HG02981 (cell line): ENCODE results near the gene GDF9.
"Not testable (repeated sequence)": the region's sequence is repeated elsewhere in the genome, so short reads cannot be mapped to it uniquely, and the experiment has no call there.

ENCODE experiments used
- ATAC-seq: cut with Tn5 transposase; IDR thresholded peaks from one replicate; pipeline ENCODE4 v1.9.1; 2021; ENCODE audit warnings: mild to moderate bottlenecking, moderate library complexity; ENCODE audit not compliant: unreplicated experiment

The GDF9 gene

DNA sequence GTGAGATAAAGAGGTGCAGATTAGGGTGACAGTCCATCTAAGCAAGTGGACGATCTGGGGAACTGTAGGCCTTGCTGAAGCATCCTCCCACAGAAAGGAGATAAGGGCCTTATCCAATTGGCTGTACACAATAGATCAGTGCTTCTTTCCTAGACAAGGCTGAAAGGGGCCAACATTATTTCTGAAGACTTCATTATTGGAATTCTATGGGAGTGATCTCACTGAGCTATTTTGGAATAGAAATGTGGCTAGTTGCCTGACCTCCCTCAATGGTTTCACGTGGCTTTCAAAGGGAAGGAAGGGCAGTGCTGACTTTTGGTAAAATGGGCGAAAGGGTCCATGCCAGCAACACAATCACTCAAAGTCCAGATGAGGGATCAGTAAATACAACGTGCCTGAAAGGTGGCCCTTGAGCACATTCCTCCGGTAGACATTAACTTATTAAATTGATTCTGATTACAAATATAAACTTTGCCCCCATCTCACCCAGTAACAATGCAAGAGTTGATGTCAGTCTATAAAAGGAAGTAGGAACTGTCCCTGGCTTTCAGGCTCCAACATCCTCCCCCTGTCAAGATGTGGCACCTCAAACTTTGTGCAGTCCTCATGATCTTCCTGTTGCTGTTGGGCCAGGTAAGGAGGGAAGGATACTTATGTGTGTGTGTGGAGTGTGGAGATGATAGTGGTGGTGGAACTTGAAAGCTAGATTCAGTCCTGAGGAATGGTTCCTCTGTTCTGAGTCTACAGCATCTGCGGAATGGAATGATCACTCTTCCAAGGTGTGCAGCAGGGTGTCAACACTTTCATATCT, 7.1 kb upstream of the GDF9 start, which contains the start of gene LEAP2:
Gene LEAP2 (plus strand): TSS at position 550 of the 811 bp plus-strand sequence. CDS start 27 bp downstream, at position 577.
- ATAC-seq = no peak

DNA sequence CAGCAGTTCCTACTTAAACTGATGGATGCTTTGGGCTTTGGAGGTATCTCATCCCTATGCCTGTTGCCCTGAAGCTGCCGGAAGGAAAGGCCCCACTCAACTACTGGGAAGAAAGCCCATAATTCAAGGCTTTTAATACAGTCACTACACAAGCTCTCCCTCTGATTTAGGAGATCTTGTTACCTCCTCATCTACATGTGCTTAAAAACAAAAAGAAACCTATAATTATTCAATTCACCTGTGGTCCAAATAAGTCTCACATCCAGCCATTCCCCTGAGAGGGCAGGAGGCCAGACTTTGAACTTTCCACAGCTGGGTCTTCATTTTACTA, 6.5 kb upstream of the GDF9 start:
- no peak for ATAC-seq

DNA sequence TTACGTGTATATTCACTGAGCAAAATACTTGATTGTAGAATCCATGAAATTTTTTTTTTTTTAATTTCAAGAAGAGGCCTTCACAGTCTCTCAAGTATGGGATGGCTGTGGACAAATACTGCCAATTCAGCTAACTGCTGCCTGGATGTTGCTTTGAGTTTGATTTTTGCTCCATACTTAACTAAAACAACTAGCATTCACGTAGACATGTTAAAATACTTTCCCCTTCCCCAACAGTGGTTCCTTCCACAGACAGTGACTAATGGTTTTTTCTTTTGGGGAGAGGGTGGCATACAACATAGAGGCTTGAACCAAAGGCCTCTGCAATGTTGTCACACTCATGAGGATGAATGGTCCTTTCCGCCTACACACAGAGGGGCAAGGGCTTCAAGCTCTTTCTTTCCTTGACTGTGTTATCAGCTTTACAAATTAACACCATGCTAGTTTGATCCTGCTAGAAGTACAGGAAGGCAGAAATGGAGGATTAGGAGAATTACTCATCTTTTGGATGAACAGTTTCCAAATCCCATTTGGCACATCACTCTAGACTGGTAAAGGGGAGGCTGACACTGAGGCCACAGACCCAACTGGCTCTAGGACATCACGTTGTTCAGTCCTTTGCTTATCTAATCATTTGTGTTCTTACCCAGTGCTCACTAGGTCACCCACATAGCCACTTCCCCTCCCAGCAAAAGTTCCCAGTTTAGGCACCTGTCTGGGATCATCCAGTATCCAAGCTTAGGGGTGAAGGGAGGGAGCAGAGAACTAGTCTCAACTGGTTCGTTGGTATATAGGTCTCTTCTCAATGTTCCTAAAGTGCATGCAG, 5.4 kb upstream of the GDF9 start:
- no peak for ATAC-seq

DNA sequence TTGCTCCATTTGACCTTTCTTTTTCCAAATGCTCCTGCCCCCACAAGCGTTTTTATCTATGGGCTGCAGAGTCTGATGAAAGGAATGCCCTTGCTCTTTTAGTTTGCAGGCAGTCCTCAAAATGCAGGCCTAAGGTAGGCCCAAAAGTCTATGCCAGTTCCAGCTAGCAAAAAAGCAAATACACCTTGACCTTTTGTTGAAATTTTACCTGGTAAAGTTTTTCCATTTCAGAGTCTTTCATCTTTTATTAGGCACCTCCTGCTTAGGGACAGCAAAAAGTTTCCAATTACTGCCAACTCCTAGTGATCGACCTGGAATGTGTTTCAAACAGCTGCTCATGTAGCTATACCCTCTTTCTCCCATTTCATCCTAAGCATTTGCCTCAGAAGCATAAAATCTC, 4.5 kb upstream of the GDF9 start:
- no peak for ATAC-seq

DNA sequence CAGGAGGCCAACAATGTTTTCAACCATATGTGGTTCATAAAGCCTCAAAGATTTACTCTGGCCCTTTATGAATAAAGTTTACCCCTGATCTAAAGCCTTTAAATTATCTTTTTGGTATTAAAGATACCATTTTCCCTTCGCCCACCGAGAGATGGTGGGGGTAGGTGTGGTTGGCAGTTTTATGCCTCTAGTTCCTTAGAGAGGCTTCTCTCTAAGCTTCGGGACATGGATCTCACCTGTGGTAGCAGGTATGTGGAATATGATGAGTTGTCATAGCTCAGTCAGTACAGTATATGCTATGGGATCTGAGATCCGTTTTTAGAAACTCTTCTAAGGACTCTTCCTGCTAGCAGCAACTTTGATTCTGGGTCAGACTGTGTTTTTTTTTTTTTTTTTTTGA, 2.5 kb upstream of the GDF9 start:
- ATAC-seq = no peak

DNA sequence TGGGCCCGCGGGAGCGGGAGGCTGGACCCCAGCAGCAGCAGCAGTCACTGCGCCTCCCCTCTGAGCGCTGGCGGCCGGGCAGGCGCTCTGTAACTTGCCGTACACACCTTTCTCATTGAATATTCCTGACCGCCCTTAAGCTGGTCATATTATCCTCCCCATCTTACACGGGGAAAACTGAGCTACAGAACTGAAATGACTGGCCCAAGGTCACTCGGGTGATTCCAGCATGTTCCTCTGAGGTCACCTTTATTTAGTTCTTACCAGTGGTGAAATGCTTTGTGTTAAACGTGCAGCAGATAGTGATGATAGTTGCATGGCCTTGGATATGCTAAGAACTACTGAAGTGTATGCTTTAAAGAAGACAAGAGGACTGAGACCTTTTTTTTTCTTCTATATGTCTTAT, 780 bp upstream of the GDF9 start:
- ATAC-seq = peak; percentile 15

DNA sequence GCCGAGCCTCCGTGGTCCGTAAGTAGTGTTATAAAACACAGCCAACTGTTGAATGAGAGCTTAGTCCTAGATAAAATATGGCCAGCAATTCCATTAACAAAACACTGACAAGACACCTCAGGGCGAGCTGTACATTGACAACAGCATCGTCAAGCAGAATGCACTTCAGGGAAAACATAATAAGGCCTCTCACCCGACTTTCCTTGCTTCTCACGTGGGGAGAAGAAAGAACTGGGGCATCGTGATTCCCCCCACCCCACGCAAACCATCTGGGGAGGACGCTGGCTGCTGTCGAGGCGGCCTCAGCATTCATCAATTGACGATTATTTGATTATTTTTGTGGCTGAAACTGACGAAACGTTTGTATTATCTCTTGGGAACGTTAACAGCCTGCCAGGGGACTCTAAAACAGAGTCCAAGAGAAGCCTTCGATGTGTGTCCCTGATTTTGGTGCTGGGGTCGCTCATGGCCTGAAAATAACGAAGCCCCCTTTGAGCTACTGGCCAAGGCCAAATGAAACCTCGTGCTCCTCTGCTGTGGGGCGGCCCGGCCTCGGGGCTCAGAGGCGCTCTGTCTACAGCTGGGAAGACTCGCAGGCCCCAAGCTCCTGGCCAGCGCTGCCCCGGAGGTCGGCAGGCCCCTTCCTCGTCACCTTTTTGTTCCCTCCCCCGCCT, 464 bp downstream of the GDF9 start:
- ATAC-seq = peak; percentile 10

DNA sequence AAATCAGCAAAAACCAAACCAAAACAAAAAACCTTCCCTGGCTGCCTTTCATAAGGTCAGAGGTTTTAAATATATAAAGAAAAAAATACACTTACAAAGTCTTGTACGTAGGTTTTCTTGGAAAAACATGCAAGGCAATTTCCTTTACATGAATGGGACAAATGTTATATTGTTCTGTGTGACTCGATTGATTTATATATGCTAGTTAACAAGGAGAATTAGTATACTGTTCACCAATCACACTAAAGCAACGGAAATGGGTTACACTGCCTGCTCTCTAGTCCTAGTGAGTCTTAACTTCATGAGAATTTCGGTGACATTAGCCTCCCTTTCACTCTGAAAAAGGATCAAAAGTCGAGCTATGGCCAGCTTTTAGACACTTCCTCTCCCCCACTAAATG, 5.5 kb downstream of the GDF9 start:
- no peak for ATAC-seq

DNA sequence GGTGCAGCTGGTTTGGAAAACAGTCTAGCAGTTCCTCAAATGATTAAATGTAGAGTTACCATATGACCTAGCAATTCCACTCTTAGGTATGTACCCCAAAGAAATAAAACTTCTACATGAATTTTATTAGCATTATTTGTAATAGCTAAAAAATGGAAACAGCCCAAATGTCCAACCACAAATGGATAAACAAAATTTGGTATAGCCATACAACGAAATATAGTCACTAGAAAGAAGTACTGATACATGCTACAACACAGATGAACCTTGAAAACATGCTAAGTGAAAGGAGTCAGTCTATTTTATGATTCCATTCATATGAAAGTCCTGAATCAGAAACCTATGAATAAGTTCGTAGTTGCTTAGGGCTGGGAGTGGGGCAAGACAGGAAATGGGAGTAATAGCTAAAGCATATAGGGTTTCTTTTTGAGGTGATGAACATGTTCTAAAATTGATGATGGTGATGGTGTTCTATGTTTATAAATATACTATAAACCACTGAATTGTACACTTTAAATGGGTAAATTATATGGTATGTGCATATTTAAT, 6.3 kb downstream of the GDF9 start:
- ATAC-seq = no peak

DNA sequence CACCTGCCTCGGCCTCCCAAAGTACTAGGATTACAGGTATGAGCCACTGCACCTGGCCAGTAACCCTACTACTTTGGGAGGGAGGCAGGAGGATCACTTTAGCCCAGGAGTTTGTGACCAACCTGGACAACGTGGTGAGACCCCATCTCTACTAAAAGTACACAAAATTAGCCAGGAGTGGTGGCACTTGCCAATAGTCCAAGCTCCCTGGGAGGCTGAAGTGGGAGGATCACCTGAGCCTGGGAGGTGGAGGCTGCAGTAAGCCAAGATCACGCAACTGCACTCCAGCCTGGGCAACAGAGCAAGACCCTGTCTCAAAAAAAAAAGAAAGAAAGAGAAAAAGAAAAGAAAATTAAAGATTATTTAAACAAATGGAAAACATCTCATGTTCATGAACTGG, 10.3 kb downstream of the GDF9 start:
- ATAC-seq = no peak

DNA sequence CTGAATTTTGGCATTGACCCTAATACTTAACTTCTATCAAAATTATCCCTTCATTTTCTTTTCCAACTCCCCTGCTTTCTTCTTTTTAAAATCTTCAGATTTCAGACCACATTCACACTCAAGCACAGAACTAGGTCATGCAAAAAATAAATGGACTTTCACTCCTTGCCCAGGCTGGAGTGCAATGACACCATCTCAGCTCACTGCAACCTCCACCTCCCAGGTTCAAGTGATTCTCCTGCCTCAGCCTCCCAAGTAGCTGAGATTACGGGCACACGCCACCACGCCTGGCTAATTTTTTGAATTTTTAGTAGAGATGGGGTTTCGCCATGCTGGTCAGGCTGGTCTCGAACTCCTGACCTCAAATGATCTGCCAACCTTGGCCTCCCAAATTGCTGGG, 11.3 kb downstream of the GDF9 start:
- not testable (repeated sequence) for ATAC-seq

DNA sequence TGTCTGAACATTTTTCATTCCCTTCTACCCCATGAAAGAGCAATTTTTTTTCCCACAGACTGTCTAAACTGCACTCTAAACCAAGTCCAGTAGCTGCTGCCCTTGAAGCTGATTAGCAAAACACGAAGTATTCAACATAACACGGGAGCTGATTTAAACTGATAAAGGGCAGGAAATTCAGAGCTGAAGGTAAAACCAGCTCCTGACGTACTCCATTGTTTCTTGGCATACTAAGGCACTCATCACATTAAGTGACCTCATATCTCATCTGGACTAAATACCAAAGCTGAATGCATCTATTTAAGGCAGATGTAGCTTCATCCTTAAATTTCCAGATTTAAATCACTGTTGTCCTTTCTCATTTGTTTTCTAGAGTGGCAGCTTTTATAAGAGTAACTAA, 12.0 kb downstream of the GDF9 start:
- no peak for ATAC-seq

DNA sequence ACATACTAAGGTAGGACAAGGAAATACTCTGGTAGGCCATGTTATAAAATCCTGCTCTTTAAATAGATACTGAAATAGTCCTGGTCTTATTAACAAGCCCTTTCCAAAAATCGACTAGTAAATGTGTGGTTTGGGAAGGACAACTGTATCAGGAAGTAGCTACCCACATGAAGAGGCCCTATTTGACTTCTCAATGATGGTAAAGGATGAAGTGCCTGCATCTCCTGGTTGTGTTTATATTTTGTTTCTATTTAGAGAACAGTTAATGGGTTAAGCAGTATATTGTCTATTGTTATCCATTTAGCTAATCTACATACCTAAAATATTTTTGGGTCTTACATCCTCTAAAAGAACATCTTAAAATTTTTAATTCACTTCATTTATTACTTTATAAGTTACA, 12.5 kb downstream of the GDF9 start:
- no peak for ATAC-seq

DNA sequence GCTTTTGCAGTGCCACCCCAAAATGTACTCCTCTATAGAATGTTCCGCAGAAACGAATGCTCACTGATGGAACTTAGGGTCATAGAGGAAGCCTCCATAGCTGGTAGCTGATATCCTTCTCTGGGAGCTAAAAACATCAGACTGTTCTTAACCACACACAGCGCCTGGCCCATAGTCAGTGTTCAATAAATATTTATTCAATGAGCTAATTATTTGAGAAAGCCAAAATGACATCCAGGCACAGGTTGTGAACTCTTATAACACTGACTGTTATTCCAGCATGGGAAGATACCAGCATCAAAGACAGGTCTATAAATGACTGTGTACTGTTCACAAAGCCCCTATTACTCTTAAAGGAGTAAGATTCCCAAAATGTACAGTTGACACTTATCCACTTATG, 12.9 kb downstream of the GDF9 start:
- no peak for ATAC-seq

DNA sequence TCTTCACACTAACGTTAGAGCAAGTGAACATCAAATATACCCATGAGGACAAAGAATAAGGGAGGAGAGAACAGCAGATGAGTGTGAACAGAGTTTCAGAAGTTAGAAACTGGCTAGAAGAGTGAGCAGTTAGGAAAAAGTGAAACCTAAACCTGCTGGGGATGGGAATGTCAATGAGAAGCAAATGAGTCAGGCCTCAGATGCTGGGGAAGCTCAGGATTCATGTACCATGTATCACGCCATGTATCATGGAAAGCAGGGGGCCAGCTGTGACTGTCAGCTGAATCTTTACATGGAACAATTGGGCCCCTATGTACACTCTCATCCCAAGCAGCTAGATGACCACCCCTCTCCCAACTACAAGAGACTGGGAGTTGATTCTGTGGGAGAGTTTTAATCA, 16.2 kb downstream of the GDF9 start:
- no peak for ATAC-seq

DNA sequence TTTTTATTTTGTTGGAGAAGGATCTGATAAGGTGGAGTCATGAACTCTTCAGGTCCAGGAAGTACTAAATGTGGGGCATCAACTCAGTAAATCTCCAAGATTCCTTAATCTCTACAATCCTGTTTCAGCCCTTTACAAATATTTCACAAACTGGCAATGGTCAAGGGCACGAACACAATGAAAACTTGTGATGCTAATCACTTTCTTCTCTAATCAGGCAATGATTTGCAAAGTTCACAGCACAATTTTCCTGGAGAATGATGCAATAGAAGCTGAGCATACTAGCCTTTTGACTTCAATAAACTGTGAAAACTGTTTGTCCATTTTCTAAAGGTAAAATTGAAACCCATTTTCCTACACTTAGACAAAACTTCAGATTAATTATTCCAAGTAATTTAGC, 16.9 kb downstream of the GDF9 start:
- ATAC-seq = no peak

DNA sequence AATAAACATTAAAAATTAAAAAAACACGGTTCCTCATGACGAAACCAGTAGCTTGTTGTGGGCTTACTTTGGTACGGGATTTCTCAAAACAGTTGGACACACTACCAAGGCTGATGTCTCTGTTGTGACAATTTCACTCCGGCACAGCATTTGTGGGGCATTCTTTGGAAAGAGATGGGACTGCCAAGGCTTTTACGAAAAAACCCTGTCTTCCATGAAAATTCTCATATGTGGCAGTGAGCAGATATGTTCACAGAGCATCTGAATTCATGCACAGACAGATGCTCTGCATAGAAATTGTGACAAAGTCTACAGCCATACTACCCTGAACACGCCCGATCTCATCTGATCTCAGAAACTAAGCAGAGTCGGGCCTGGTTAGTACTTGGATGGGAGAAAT, 18.0 kb downstream of the GDF9 start:
- ATAC-seq = no peak

DNA sequence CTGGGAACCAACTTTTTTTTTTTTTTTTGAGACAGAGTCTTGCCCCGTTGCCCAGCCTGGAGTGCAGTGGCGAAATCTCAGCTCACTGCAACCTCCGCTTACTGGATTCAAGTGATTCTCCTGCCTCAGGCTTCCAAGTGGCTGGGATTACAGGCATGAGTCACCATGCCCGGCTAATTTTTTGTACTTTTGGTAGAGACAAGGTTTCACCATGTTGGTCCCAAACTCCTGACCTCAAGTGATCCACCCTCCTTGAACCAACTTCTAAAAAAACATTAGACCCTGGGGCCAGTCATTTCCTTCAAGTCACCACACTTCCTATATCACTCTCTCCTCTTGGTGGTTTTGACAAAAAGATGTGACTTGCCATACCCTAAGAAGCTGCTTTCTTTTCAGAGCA, 25.0 kb downstream of the GDF9 start:
- no peak for ATAC-seq

DNA sequence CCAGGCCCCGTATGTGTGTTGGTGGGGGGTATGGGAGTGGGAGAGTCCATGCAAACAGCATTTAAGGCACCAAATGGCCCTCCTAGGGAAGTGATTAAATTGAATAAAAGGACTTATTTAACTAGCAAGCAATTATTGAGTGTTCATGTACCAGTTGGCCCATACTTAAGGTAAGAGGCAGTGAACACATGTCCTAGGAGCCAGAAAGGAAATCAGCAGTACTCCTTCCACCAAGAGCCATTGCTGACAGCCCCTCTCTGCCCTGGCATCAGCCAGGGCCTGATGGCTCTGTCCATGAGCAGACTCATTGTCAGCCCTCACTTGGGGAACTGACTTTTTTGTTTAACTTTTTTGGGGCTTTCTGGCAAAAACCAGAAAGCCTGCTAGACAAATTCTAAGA, 25.4 kb downstream of the GDF9 start:
- no peak for ATAC-seq

DNA sequence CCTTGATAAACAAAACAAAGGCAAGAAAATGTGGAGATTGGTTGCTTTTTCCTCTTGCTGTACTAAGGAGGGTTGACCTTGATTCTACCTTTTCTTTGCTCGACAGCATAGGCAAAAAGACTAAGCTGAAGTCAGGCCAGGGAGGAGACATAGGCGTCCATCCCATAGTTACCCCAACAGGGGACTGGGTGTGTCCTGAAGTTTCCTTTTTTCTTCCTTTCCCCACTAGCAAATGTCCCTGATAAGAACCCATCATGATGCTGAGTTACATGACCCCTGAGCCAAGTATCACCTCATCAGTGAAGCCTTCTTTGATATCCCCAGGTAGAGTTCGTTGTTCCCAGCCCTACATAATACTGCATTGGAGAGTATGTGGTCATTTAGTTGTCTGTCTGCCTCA, 26.0 kb downstream of the GDF9 start:
- no peak for ATAC-seq
